DMS 273 (cell line): Measurements from ENCODE around the gene HS1BP3.
A peak's percentile ranks its signal among the peaks of the same experiment; 100 is the strongest.

Experiments
- DNase-seq: peaks from one replicate; lab custom pipeline; 2025; ENCODE audit not compliant: unreplicated experiment; lab: John Stamatoyannopoulos, UW

HS1BP3 gene

GRCh38 chr2:20674974-20675679, 24.2 kb upstream of the HS1BP3 start:
- no peak for DNase-seq

- DNase-seq, result no peak
Observed at GRCh38 chr2:20674309-20674965, 23.5 kb upstream of the HS1BP3 start.

DNA sequence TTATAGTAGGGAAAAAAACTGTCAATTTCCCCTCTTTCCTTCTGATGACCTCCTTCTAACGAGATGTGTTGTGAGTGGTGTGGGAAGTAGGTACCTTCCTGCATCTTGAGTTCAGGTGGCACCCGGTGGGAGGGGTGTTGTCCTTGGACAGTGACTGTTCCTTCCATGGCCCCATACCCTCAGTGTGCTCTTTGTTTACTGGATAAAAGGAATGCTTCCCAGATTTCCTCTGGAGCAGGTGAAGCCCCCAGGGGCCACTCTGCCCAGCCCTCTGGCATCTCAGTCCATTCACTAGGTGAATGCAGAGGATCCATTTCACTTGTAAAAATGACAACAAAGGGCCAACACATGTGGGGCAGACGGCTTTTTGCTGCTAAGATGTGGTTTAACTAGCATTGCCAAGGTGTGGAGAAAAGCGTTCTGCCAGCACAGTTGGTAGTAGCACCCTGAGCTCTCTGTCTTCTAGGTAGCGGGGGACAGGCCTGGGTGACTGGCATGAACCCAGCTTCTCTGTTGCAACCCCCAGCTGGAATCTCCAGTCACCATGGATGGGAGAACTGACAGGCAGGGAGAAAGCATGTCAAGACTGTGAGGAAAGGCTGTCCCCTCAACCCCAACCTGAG, 22.9 kb upstream of the HS1BP3 start:
- DNase-seq, result no peak

GRCh38 chr2:20672201-20672951, 21.5 kb upstream of the HS1BP3 start:
- no peak for DNase-seq

GRCh38 chr2:20671736-20672080, 20.8 kb upstream of the HS1BP3 start:
- DNase-seq, result no peak

GRCh38 chr2:20671036-20671735, 20.3 kb upstream of the HS1BP3 start:
- DNase-seq, result no peak

DNA sequence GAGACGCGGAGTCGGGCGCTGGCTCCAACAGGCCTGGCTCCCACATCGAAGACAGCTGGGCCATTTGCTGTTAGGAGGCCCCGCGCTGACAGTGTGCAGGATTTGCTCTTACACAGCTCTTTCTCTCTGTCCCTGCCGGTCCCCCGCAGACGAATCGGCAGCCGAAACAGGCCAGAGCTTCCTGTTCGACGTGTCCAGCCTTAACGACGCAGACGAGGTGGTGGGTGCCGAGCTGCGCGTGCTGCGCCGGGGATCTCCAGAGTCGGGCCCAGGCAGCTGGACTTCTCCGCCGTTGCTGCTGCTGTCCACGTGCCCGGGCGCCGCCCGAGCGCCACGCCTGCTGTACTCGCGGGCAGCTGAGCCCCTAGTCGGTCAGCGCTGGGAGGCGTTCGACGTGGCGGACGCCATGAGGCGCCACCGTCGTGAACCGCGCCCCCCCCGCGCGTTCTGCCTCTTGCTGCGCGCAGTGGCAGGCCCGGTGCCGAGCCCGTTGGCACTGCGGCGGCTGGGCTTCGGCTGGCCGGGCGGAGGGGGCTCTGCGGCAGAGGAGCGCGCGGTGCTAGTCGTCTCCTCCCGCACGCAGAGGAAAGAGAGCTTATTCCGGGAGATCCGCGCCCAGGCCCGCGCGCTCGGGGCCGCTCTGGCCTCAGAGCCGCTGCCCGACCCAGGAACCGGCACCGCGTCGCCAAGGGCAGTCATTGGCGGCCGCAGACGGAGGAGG, 19.6 kb upstream of the HS1BP3 start:
- DNase-seq, result no peak

DNA sequence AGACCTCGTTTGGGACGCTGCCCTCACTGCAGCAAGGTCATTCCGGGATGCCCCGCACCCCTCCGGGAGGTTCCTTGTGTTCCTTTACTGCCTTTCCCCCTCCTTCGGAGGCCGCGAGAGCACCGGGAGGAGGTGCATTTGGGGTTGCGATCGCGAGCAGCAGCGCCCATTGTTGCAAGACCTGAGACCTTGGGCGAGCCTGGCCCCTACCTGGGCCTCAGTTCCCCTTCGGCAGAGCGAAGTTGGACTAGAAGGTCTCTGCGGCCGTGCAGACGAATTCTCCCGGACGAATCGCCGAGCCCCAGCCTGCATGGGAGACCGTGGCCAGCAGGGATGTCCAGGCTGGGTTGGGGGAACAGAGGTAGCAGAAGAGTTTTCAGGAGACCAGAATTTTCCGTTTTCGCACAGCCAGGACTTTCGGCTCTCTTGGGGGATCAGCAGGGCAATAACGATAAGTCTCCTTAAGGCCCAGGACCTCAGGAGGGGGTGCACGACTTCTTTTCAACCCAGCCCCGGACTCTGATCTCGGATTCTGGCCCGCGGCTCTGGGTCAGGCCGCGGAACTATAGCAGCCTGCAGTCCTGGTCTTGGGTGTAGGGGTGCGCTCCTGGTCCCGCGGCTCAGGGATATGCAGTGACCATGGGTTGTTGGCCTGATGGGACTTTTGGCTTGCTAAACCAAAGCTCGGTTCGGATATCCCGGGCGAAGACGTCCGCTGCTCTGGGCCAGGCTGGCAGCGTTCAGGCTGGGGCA, 18.8 kb upstream of the HS1BP3 start:
- no peak for DNase-seq

- DNase-seq, result no peak
Observed at GRCh38 chr2:20668871-20669475, 18.1 kb upstream of the HS1BP3 start.

DNA sequence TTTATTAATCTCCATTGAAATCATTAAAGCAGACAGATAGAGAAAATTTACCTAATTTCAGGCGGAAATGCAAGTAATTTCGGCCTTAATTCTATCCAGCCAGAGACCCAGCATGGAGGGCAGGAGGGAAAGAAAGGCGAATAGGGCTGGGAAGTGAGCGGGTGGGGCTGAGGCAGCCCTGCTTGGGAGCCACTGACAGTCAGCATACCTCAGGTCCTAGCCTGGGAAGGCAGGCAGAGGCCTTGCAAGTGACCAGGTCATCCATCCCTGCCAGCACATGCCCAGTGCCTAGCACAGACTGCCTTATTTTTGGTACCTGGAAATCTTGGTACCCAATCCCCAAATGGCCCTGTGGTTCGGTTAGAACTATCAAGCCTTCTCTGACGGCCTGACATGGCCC, 17.6 kb upstream of the HS1BP3 start:
- no peak for DNase-seq

GRCh38 chr2:20667531-20668401, 16.9 kb upstream of the HS1BP3 start:
- peak; percentile 52 for DNase-seq

DNA sequence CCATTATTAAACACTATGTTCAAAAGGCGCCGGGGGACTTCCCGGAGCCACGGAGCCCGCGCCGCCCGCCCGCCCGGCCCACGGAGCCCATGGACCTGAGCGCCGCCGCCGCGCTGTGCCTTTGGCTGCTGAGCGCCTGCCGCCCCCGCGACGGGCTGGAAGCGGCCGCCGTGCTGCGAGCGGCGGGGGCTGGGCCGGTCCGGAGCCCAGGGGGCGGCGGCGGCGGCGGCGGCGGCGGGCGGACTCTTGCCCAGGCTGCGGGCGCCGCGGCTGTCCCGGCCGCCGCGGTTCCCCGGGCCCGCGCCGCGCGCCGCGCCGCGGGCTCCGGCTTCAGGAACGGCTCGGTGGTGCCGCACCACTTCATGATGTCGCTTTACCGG, 16.2 kb upstream of the HS1BP3 start:
- peak; percentile 66 for DNase-seq

- peak; percentile 66 for DNase-seq
Observed at GRCh38 chr2:20666304-20667150, 15.6 kb upstream of the HS1BP3 start, which contains the start of gene GDF7. Gene GDF7, plus strand, starts transcription at chr2:20667144. Its CDS starts 96 bp downstream, at chr2:20667240.

DNA sequence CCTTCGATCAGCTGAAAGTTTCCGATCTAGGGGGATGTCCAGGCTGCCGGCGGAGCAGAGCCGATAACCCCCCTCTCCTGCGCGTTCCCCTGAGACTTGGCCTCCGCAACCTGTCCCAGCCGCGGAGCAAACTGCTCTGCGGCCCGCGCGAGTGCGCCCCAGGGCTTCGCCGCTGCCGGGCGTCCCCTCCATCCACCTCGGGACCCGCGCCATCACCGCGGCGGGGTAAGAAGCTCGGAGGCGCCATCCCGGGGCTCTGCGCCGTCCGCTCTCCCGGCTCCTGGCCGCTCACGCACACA, 15.1 kb upstream of the HS1BP3 start:
- DNase-seq, result no peak

- DNase-seq, result no peak
Observed at GRCh38 chr2:20665243-20666004, 14.5 kb upstream of the HS1BP3 start.

DNA sequence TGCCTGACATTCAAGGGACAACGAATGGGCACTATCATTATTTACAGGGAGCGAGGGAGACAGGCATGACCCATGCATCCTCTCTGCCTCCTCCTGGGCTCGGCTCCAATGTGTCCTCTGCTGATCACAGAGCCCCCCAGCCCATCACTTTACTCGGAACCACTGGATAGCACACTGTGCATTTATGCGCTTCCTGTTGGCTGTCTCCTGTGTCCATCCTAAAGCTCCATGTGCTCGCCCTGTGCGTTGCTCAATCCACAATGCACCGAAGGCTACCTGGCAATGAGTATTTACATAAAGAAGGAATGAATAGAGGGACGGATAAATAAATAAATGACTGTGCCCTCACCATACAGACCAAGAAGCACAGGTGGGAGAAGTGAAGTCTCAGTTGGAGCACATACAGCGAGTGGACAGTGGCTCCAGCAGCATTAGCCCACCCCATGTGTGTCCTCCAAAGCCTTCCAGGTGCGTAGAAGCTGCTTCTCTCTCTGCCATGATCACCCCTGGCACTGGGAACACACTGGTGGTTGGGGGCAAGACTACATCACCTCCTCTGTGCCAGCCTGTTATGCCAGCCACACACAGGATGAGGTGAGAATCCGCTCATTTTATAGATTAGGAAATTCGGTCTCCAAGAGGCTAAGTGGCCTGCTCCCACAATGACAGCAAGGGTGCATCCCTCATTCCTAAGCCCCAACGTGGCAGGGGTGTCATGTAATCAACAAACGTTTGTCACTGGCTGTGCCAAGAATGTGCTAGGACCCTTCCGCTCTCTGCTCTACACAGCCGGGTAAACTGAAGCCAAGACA, 13.7 kb upstream of the HS1BP3 start:
- DNase-seq, result no peak
